GM18907 (cell line): Measurements from ENCODE around the gene INCENP.

Experiments used
- ATAC-seq: cut with Tn5 transposase; IDR thresholded peaks from one replicate; pipeline ENCODE4 v1.9.1; 2021; ENCODE audit warnings: mild to moderate bottlenecking, moderate library complexity; ENCODE audit not compliant: unreplicated experiment

The INCENP gene

DNA sequence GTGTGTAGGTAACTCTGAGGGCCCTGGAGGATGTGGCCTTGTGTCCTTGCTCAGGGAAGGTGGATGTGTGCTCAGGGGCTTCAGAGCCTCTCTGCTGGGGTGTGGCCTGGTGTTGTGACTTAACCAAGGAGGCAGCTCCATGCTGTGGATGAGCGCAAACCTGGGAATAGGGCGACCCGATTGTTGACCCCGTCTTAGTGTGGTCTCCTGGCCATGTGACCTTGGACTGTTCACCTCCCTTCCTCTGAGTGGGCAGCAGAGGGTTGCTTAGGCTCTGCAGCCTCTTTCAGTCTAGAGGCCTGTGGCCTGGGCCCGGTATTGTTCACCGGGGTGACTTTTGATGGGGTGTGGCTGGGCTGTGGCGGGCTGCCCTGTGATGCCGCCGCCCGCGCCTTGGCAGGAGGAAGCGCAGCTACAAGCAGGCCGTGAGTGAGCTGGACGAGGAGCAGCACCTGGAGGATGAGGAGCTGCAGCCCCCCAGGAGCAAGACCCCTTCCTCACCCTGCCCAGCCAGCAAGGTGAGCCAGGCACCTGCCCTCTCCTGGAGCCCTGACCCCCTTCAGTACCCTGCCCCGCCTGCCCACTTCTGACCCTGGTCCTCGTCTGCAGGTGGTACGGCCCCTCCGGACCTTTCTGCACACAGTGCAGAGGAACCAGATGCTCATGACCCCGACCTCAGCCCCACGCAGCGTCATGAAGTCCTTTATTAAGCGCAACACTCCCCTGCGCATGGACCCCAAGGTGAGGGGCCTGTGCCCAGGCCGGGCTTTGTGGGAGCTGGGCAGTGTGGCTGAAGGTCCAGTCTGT, 16.7 kb downstream of the INCENP start:
- no peak for ATAC-seq

DNA sequence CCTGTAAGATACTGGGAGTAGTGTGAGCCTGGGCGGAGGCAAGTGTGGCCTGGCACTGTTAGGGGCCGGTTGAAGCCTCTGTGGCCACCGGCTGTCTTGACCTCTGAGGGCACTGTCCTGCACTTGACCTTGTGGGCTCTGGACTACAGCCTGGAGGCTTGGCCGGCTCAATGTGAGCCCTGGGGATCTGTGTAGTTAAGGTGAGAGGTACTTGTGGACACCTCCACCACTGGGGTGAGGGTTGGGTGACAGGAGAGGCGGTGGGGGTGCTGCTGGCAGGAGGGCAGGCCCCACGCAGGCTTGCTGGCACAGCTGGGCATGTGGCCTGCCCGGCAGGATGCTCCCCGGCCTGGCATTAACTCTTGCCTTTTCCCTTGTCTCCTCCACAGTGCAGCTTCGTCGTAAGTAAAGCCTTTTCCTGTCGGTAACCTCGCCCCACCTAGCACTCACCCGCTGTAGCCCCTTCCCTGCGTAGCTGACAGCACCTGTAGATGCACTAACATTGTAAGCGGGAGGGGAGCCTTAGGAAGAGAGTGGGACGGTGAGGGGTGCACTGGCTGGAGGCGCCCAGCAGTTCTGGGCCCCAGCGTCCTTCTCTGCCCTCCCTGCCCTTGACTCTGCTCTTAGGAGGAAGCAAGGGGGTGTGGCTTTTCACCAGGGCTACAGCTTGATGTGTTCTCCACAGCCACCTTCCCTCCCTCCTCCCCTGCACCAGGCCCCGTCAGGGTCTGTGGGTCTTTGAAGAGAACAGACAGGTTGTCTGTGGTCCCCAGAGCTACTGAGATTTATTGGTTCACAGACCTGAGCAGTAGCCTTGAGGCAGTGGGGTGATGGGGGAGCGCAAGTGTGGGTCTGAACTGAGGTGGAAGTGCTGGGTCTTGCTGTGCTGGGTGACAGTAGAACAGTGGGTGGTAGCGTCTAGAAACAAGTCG, 17.6 kb downstream of the INCENP start:
- ATAC-seq = no peak

DNA sequence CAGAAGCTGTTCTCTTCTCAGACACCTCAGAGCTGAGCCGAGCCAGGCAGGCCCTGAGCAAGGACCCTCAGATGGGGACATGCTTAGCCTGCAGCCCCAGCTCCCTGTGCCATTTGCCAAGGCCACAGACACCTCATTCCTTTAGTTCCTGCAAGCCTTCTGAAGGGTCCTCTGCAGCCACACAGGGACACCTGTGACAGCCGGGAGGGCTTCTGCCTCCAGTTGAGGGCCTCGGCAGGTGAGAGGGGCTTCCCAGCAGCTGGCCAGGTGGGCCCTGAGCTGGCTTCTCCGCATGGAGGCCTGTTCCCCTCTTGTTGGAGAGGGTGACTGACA, 18.2 kb downstream of the INCENP start:
- no peak for ATAC-seq

DNA sequence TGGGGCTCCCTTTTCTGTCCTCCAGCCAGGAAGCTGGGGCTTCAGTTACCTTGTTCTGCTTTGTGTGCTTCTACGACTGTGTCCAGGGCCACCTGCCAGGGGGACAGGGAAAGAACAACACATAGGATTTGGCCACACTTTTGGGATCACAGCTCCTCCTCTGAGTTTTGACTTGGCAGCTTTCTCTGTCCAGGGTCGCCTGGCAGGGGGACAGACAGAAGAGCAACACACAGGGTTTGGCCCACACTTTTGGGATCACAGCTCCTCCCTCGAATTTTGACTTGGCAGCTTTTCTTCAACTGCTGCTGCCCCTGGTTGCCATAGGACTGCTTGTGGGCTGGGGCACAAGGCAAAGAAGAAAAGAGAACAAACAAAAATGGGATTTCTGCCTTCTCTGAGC, 19.1 kb downstream of the INCENP start:
- no peak for ATAC-seq

DNA sequence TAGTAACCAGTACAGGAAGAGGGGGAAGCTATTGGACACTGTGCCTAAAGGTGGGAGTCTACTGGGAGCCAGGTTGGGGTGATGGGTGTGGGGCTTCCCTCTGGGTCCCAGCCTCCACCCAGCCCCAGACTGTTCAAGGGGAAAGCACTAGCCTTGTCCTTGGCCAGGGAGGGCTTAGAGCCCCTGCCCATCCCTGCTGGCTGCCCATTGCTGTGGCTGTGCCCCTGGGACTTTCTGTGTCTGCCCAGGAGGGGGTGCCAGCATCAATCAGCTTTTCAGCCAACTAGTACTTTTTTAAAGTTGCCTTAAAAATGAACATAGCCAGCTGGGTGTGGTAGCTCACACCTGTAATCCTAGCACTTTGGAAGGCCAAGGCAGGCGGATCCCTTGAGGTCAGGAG, 19.9 kb downstream of the INCENP start:
- ATAC-seq = no peak

DNA sequence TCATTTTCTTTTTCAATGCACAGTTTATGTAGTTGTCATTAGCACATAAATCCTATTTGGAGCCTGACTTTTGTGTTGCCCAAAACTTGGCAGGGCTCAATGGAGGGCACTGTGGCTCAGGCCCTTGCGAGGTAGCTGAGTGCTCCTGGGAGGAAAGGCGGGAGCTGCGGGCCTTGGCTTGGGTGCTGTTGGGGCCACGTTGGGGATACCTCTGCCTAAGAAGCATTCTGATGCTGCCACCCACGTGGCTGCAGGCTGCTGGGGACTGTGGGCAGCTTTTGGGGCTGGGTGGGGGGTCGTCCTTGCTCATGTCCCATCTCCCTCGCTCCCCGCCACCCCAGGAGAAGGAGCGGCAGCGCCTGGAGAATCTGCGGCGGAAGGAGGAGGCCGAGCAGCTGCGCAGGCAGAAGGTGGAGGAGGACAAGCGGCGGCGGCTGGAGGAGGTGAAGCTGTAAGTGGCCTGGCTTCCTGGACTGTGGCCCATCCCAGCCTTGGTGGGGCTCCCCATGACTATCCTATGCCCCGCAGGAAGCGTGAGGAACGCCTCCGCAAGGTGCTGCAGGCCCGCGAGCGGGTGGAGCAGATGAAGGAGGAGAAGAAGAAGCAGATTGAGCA, 20.9 kb downstream of the INCENP start:
- ATAC-seq = no peak

DNA sequence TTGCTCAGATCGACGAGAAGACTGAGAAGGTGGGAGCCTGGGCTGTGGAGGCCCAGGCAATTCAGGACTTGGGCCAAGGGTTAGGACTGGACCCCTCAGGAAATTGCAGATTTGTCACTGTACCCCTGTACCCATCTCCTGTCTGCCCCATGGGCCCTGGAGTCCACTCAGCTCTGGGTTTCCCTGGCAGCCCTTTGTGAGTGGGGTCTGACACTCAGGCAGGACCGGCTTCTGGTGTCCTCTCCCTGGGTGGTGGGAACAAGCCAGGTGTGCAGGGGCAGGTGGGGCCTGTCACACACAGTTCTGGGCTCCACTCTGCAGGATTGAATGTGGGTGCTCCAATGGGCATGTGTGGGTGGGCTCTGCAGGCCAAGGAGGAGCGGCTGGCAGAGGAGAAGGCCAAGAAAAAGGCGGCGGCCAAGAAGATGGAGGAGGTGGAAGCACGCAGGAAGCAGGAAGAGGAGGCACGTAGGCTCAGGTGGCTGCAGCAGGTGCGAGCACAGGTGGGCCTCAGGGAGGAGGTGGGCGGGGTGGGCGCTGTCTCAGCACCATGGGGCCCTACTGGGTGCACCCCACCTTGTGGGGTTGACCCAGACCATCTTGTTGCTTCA, 21.6 kb downstream of the INCENP start:
- no peak for ATAC-seq

DNA sequence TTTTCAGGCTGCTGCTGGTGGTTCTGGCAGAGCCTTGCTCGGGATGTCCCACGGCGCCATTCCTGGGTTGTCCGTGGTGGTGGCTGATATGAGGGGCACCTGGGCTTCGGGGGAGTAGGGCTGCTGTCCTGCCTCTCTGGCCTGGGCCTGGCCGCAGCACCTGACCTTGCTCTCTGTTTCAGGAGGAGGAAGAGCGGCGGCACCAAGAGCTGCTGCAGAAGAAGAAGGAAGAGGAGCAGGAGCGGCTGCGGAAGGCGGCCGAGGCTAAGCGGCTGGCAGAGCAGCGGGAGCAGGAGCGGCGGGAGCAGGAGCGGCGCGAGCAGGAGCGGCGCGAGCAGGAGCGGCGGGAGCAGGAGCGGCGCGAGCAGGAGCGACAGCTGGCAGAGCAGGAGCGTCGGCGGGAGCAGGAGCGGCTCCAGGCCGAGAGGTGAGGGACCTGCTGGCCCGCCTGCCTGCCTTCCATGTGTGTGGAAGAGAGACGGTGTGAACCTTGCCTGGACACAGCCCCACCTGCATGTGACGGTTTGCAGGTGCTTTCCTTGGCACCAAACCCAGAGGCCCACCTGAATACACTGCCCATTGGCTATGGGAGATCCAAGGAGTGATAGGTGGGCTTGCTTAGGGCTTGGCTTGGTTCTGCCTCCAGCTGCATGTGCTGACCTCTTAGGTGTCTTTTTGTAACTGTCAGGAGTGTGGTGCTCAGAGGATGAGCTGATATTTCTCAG, 22.8 kb downstream of the INCENP start:
- no peak for ATAC-seq

DNA sequence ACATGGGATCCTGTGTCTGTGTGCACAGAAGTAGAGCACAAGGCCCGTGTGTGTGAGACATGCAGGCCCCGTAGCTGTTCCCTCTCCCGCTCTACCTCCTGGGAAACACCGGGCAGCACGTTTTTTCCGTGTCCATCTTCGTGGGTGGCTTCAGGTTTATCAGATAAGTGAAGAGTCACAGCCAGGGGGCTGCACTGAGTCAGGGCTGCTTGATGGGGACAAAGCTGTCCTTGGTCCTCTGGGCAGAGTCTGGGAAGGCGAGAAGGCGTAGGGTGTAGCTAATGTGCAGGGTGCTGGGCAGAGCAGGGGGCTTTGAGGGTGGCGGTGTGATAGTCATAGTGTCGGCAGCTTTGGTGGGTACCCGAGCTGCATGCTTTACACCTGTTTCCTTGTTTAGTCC, 23.7 kb downstream of the INCENP start:
- ATAC-seq = no peak

DNA sequence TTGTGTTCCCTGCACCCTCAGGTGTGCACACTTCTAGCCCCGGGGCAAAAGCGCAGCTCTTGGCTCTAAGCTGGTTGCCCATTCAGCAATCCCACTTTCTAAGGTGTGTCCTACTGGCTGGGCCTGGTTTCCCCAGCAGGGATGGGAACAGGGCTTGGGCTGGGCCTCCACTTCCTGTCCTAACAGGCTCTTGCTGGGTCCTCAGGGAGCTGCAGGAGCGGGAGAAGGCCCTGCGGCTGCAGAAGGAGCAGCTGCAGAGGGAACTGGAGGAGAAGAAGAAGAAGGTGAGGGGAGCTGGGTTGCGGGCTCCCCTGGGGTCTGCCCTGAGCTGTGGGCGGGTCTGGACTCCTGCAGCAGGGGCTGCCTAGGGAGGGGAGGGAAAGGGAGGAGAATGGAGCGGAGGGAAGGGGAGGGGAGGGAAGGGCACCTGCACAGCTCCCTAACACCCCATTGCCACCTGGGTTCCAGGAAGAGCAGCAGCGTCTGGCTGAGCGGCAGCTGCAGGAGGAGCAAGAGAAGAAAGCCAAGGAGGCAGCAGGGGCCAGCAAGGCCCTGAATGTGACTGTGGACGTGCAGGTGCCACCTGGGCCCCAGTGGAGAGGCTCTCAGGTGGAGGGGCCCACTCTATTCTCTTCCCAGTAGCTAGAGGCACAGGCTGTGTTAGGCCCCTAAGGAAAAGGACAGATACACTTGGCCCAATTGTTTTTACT, 24.6 kb downstream of the INCENP start:
- no peak for ATAC-seq

DNA sequence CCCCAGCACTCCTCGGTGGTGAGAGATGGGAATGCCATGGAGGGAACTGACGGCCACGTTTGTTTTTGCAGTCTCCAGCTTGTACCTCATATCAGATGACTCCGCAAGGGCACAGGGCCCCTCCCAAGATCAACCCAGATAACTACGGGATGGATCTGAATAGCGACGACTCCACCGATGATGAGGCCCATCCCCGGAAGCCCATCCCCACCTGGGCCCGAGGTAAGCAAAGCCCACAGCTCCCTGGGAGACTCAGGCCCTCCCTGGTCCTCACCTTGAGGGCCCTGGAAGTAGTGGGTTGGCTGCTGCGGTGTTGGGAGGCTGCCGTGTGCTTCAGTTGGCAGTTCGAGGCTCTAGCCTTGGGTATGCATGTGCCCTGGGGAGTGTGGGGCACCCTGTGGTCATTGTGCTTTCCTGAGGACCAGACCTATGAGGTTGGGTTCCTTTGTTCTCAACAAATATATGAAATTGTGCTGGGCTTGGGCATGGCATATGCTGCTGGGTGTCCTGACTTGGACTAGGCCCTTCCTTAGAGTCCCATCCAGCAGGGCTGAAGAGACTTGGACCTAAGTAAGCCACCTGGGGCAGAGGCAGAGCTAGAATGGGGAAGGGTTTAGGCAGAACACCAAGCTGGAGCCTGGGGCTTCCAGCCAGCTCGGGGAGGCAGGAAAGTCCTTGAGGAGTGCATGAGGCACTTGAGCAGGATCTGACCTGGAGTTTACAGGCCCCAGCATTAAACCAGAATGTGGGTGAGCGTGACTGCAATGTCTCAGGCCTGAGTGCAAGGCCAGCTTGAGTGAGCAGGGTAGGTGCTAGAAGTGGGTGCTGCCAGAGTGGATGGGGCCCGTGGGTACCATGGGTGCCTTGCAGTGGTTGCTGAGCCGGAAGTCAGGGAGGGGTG, 26.4 kb downstream of the INCENP start:
- no peak for ATAC-seq

DNA sequence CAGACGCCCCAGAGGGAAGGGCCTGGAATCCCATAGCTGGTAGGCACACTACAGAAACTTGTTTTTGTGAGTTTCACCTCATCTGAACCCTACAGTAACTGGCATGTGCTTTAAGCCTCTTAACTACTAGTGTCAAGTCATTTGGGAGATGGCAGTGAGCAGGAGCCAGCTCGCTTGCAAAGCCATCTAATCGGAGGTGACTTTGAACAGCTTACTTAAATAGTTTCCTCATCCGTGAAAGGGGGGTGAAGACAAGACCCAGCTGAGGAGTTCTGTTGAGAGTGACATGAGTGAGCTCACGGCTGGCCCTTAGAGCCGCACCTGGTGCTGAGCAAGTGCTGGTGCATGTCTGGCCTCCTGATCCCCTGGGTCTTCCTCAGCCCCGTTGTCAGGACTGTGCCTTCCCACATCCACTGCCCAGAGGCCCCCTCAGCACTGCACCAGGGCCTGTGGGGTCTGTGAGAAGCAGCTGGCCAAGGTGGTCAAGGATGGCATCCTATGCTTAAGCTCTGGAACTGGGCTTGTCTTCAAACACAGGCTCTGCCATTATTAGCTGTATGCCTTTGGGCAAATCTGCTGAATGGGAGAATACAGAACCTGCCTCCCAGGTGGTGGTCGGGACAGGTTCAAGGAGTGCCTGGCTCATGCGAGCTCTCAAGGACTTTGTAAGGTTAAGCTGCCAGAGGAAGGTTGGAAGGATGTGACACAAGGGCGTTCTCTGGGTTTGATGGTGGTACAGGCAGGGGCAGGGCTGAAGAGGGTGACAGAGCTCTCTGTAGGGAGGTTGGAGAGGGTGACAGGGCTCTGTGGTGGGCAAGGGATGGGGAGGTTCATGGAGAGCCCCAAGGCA, 27.3 kb downstream of the INCENP start:
- ATAC-seq = no peak

DNA sequence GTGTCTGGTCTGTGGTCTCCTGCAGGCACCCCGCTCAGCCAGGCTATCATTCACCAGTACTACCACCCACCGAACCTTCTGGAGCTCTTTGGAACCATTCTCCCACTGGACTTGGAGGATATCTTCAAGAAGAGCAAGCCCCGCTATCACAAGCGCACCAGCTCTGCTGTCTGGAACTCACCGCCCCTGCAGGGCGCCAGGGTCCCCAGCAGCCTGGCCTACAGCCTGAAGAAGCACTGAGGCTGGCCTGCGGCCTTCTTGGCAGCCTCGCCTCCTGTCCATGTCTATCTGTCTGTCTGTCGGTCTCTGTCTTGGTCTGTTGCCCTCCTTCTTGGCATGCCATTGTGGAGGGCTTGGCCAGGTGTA, 27.9 kb downstream of the INCENP start:
- no peak for ATAC-seq

DNA sequence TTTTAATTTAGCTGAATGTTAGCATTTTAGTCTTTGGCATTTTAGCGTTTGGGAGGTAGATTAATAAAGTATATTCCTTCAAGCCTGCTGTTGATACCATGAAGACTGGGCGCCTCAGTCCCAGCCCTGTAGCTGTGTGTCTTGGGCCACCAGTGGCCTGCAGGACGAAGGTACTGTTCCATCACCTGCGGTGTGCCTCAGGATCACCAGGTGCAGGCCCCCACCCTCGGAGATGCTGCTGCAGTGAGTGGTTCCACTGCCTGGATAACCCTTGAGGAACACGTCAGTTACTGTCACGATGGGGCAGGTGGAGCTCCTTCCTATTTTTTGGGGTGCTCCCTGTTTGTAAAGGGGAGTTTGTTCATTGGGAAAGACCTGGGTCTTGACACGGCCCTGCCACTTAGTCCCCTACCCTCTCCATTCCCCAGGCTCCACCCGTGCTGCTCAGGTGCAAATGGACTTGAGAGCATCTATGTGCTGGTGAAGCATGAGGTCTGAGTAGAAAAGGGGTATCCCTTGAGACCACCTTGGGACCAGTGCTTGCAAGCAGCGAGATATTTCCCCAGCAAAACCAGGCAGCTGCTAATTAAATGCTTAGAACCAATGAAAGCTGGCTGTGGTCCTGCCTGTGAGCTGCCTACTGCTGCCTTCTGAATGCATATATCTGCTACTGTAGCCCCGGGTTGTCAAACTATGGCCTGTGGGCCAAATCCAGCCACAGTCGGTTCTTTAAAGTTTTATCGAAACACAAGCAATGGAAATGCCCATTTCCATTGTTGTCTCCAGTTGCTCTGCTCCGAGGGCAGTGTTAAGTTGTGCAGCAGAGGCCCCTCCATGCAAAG, 28.7 kb downstream of the INCENP start:
- no peak for ATAC-seq

DNA sequence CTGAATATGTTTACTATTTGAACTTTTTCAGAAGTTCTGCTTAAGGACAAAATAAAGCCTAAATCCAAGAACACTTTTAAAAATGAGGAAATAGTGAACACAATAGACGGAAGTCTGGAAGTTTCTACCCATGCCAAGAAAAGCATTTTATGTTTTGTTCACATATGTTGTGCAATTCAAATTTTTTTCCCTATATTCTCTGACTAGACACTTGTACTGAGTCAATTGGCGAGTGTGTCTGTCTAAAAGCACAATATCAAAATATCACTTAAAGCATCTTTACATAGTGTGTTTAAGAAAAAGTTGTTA, 29.2 kb downstream of the INCENP start:
- no peak for ATAC-seq

DNA sequence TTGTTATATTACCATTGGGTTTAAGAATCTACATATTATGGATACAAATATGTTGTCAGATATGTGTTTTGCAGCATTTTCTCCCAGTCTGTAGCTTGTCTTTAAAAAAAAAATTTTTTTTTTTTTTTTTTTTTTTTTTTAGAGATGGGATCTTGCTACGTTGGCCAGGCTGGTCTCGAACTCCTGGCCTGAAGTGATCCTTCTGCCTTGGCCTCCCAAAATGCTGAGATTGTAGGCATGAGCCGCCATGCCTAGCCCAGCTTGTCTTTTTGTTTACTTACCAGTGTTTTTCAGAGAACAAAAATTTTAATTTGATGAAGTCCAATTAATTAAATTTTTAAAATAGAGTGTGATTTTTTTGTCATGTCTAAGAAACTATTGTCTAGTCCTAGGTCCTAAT, 29.8 kb downstream of the INCENP start:
- ATAC-seq = no peak

DNA sequence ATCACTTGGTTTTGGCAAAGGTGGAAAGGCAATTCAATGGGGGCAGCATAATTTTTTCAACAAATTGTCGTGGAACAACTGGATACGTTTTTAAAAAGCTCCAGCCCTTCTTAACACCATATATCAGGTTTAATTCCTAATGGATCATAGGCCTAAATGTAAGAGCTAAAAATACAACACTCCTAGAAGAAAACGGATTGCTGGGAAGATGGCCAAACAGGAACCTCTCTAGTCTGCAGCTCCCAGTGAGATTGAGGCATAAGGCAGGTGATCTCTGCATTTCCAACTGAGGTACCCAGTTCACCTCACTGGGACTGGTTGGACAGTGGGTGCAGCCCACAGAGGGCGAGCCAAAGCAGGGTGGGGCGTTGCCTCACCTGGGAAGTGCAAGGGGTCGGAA, 33.8 kb downstream of the INCENP start:
- no peak for ATAC-seq

DNA sequence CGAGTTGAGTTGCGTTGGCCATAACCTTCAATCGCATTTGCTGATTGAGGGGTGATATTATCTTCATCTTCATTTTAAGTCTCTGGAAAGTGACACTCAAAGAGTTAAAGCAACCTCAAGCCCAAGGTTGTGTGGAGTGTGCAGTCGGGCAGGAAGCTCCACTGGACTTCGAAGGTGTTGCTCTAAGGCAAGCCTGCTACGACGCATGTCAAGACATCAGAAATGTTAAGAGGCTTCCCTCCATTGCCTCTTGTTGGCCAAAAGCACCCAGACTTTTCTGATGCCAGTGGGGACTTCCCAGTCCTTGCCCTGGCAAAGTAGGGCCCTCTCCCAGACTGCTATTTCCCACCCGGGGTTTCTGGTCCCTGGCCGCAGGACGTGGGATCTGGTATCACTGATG, 42.6 kb downstream of the INCENP start:
- ATAC-seq = no peak
